ENCODE measurements around the gene GTF3C4.

GTF3C4 gene

GRCh38 chr9:132730054-132731033 is 60.1 kb downstream of the GTF3C4 start:
- DNase-seq (ENCODE audit: low read depth in 1 of 2, low spot score in 1 of 2), result no peak

- DNase-seq (ENCODE audit: low read depth in 1 of 2, low spot score in 1 of 2), result no peak
Measured at GRCh38 chr9:132731230-132731629, 61.0 kb downstream of the GTF3C4 start.

GRCh38 chr9:132732326-132733259 is 62.3 kb downstream of the GTF3C4 start:
- no peak for DNase-seq (ENCODE audit: low read depth in 1 of 2, low spot score in 1 of 2)

- DNase-seq (ENCODE audit: low read depth in 1 of 2, low spot score in 1 of 2), result no peak
Measured at GRCh38 chr9:132733260-132733815, 63.1 kb downstream of the GTF3C4 start.

GRCh38 chr9:132739710-132740310 is 69.5 kb downstream of the GTF3C4 start:
- DNase-seq (ENCODE audit: low read depth in 1 of 2, low spot score in 1 of 2), result no peak

- no peak for DNase-seq (ENCODE audit: low read depth in 1 of 2, low spot score in 1 of 2)
Measured at GRCh38 chr9:132740526-132741309, 70.5 kb downstream of the GTF3C4 start.

- DNase-seq (ENCODE audit: low read depth in 1 of 2, low spot score in 1 of 2), result no peak
Measured at GRCh38 chr9:132742821-132743311, 72.6 kb downstream of the GTF3C4 start.

- no peak for DNase-seq (ENCODE audit: low read depth in 1 of 2, low spot score in 1 of 2)
Measured at GRCh38 chr9:132743931-132744479, 73.7 kb downstream of the GTF3C4 start.
